Thyroid gland (tissue), 4 donors: Measurements from ENCODE around the gene NME3. TPM values are rescaled to one million over a fixed set of nuclear protein-coding genes. Genes with fewer than 3 reads are reported as not detected.

ENCODE experiments used
- DNase-seq, 2 donors: peaks; one replicate each; pipeline ENCODE4 v3.0.0-alpha.2; 2019
- H3K27ac ChIP-seq, 3 donors: fragments of 200-600 bp; sonication (generic); 1 replicate in 2 of 3; 2 replicates in 1 of 3; pipeline ENCODE4 v1.5.1; 2016 to 2019; ENCODE audit warnings: mild to moderate bottlenecking in 1 of 3, moderate library complexity in 1 of 3
- H3K27me3 ChIP-seq: fragments of 200-600 bp; sonication (generic); one replicate; pipeline ENCODE4 v1.5.1; 2019
- H3K36me3 ChIP-seq, 2 donors: fragments of 200-600 bp; sonication (generic); one replicate each; pipeline ENCODE4 v1.5.1; 2016 to 2019
- H3K4me1 ChIP-seq, 2 donors: fragments of 200-600 bp; sonication (generic); one replicate each; pipeline ENCODE4 v1.5.1; 2017 to 2019
- H3K4me3 ChIP-seq, 3 donors: fragments of 200-600 bp; sonication (generic); replicated peaks in 1 of 3; 1 replicate in 2 of 3; 2 replicates in 1 of 3; pipeline ENCODE4 v1.5.1; 2016; ENCODE audit warnings: mild to moderate bottlenecking in 1 of 3
- H3K9me3 ChIP-seq: fragments of 200-600 bp; sonication (generic); one replicate; pipeline ENCODE4 v1.5.1; 2017
- CTCF ChIP-seq, 6 experiments: fragments of 200-600 bp in 3 of 6; fragments of 450-650 bp in 3 of 6; sonication (generic) in 3 of 6; IDR thresholded peaks; one replicate each; pipeline ENCODE4 v1.5.1; 2016 to 2019; ENCODE audit warnings: antibody characterized with exemption in 6 of 6, mild to moderate bottlenecking in 2 of 6, inconsistent platforms in 1 of 6, moderate library complexity in 1 of 6
- POLR2A ChIP-seq, 2 donors: fragments of 450-650 bp; IDR thresholded peaks; one replicate each; pipeline ENCODE4 v1.6.1; 2017; ENCODE audit warnings: antibody characterized with exemption in 2 of 2, mild to moderate bottlenecking in 2 of 2, moderate library complexity in 1 of 2
- WGBS, 2 donors: methylation state at CpG; one replicate each; pipeline ENCODE4 v1.1.5; 2017; 5-methylcytosine and 5-hydroxymethylcytosine counted together
- intact Hi-C: fragments of 100-400 bp; cut with DNase I; formaldehyde crosslinking; loops from one replicate; pipeline ENCODE4 v1.15.1; 2023
- total RNA-seq, 4 donors: library from RNA; depleted of rRNA; stranded (reverse); fragments of >200 nt; gene quantifications; one replicate each; pipeline ENCODE4 v1.2.3, GENCODE V29; 2016

Gene NME3
- total RNA-seq, 4 donors from 2014 or later, result 43.7 to 173 (median 103) TPM

GRCh38 chr16:1727651-1728624 lies 43.4 kb downstream of the NME3 start:
- no peaks in the 10 kb centered on the region for H3K9me3 ChIP-seq
- 92 to 93% methylated on average over 22 to 34 of the region's 37 CpGs for WGBS, 2 donors
- H3K36me3 ChIP-seq, result peaks cover 32% of the 10 kb centered on the region in 2 donors
- H3K27me3 ChIP-seq, result no peaks in the 10 kb centered on the region
- H3K4me1 ChIP-seq, result peaks cover 5 to 10% of the 10 kb centered on the region in 2 donors
- no peak overlapping the region for H3K27ac ChIP-seq
- no peak overlapping the region for H3K4me3 ChIP-seq
- TF ChIP-seq CTCF (IDR thresholded peaks at IDR 0.05) (no peak), POLR2A (IDR thresholded peaks at IDR 0.05) (no peak)
- DNase-seq, result no peak
- intact Hi-C loops, result no loop called here

- WGBS, 2 donors, result 93 to 95% methylated on average over 29 to 30 of the region's 32 CpGs
- no peaks in the 10 kb centered on the region for H3K27me3 ChIP-seq
- TF ChIP-seq POLR2A (IDR thresholded peaks at IDR 0.05), result no peak
- H3K27ac ChIP-seq, result no peak overlapping the region
- H3K4me3 ChIP-seq, result no peak overlapping the region
- peaks cover 25 to 32% of the 10 kb centered on the region in 2 donors for H3K36me3 ChIP-seq
- H3K9me3 ChIP-seq, result no peaks in the 10 kb centered on the region
- DNase-seq, result no peak
- H3K4me1 ChIP-seq, result peaks cover 6 to 20% of the 10 kb centered on the region in 2 donors
- intact Hi-C loops, result no loop called here
Observed at GRCh38 chr16:1726661-1727502, 44.5 kb downstream of the NME3 start.

GRCh38 chr16:1724491-1724890 lies 46.9 kb downstream of the NME3 start:
- no peak for DNase-seq
- 94 to 95% methylated on average over 12 of the region's 12 CpGs for WGBS, 2 donors

GRCh38 chr16:1723450-1724147 lies 47.7 kb downstream of the NME3 start:
- intact Hi-C loops, result no loop called here
- H3K27ac ChIP-seq, result peak overlapping the region in 2 of 3 donors; percentile 32 to 39
- WGBS, 2 donors, result 41 to 48% methylated on average over 6 of the region's 6 CpGs
- no peaks in the 10 kb centered on the region for H3K9me3 ChIP-seq
- peaks cover 14 to 22% of the 10 kb centered on the region in 2 donors for H3K36me3 ChIP-seq
- H3K27me3 ChIP-seq, result no peaks in the 10 kb centered on the region
- peaks cover 14 to 27% of the 10 kb centered on the region in 2 donors for H3K4me1 ChIP-seq
- peak; percentile 49 to 62 for DNase-seq
- no peak overlapping the region for H3K4me3 ChIP-seq
- TF ChIP-seq CTCF (IDR thresholded peaks at IDR 0.05) (peak; percentile 65 to 88 (median 70)), POLR2A (IDR thresholded peaks at IDR 0.05) (no peak)

More at GRCh38 chr16:1724491-1724890, 46.9 kb downstream of the NME3 start:
- peaks cover 14 to 27% of the 10 kb centered on the region in 2 donors for H3K4me1 ChIP-seq
- peaks cover 23 to 30% of the 10 kb centered on the region in 2 donors for H3K36me3 ChIP-seq
- H3K4me3 ChIP-seq, result no peak overlapping the region
- TF ChIP-seq POLR2A (IDR thresholded peaks at IDR 0.05) (no peak), CTCF (IDR thresholded peaks at IDR 0.05) (no peak)
- intact Hi-C loops, result no loop called here
- no peaks in the 10 kb centered on the region for H3K27me3 ChIP-seq
- H3K27ac ChIP-seq, result no peak overlapping the region
- no peaks in the 10 kb centered on the region for H3K9me3 ChIP-seq

GRCh38 chr16:1721372-1721771 lies 50.0 kb downstream of the NME3 start:
- H3K27ac ChIP-seq, result peak overlapping the region in 1 of 3 donors; percentile 65
- no peaks in the 10 kb centered on the region for H3K27me3 ChIP-seq
- intact Hi-C loops, result no loop called here
- no peak overlapping the region for H3K4me3 ChIP-seq
- no peak for DNase-seq
- WGBS, 2 donors, result 93 to 96% methylated on average over 8 to 9 of the region's 9 CpGs
- no peak for TF ChIP-seq CTCF (IDR thresholded peaks at IDR 0.05)
- TF ChIP-seq POLR2A (IDR thresholded peaks at IDR 0.05), result no peak
- no peaks in the 10 kb centered on the region for H3K9me3 ChIP-seq
- peaks cover 14 to 27% of the 10 kb centered on the region in 2 donors for H3K4me1 ChIP-seq
- peaks cover 10 to 11% of the 10 kb centered on the region in 2 donors for H3K36me3 ChIP-seq
